T-cell (primary cell): Measurements from ENCODE around the gene FNDC10. TPM values are rescaled to one million over a fixed set of nuclear protein-coding genes. Genes with fewer than 3 reads are reported as not detected.
A peak's percentile ranks its signal among the peaks of the same experiment; 100 is the strongest.

Experiments
- ATAC-seq, 4 experiments: fragments of 200-7000 bp in 3 of 4; fragments of 150-1000 bp in 1 of 4; cut with Tn5 transposase; replicated peaks in 1 of 4; 1 replicate in 3 of 4; 2 replicates in 1 of 4; pipeline ENCODE4 v1.10.0; 2021; ENCODE audit warnings: moderate library complexity in 3 of 4, mild to moderate bottlenecking in 2 of 4, moderate number of reproducible peaks in 1 of 4
- CTCF ChIA-PET, 2 donors: fragments of 300-600 bp; sonication (Branson Sonifier 250); formaldehyde crosslinking; loops; one replicate each; lab custom pipeline; 2022; ENCODE audit warnings: antibody characterized with exemption in 2 of 2; lab: Charles Lee
- POLR2A ChIA-PET, 2 donors: fragments of 300-600 bp; sonication (Branson Sonifier 250); formaldehyde crosslinking; loops; one replicate each; lab custom pipeline; 2022; ENCODE audit warnings: antibody characterized with exemption in 2 of 2; lab: Charles Lee
- DNase-seq, 35 experiments: peaks; one replicate each; pipeline versions ENCODE4 v3.0.0 to v3.0.0-alpha.2; 2013 to 2023
- H3K27ac ChIP-seq: one replicate; pipeline ENCODE4 v1.5.1; 2013; ENCODE audit warnings: low read length
- H3K27me3 ChIP-seq, 2 experiments: replicated peaks in 1 of 2; 1 replicate in 1 of 2; 2 replicates in 1 of 2; pipeline versions ENCODE4 v1.6.1 to v1.7.0; 2013; ENCODE audit warnings: low read length in 1 of 2, mixed read lengths in 1 of 2; ENCODE audit not compliant: control insufficient read depth in 2 of 2, insufficient read depth in 2 of 2; ENCODE audit errors: extremely low read depth in 1 of 2
- H3K36me3 ChIP-seq, 2 donors: 1 replicate in 1 of 2; 2 replicates in 1 of 2; pipeline versions ENCODE4 v1.6.1 to v1.7.0; 2013; ENCODE audit warnings: low read length in 1 of 2; ENCODE audit not compliant: control insufficient read depth in 2 of 2, insufficient read depth in 1 of 2; ENCODE audit errors: extremely low read depth in 1 of 2
- H3K4me1 ChIP-seq, 2 experiments: 1 replicate in 1 of 2; 2 replicates in 1 of 2; pipeline versions ENCODE4 v1.6.1 to v1.7.0; 2013; ENCODE audit warnings: low read length in 2 of 2, mixed read lengths in 1 of 2; ENCODE audit not compliant: insufficient read depth in 2 of 2, control insufficient read depth in 1 of 2; ENCODE audit errors: extremely low read depth in 1 of 2
- H3K4me3 ChIP-seq, 2 donors: 1 replicate in 1 of 2; 2 replicates in 1 of 2; pipeline versions ENCODE4 v1.5.1 to v1.7.0; 2013; ENCODE audit warnings: mild to moderate bottlenecking in 2 of 2, low read length in 1 of 2, moderate library complexity in 1 of 2; ENCODE audit not compliant: control insufficient read depth in 1 of 2; ENCODE audit errors: extremely low read depth in 1 of 2
- H3K9me3 ChIP-seq: 2 replicates; pipeline ENCODE4 v1.7.0; 2013
- H3K27ac Mint-ChIP-seq, 2 donors: one replicate each; pipeline ENCODE4 v1.8.0; 2020 to 2021; ENCODE audit warnings: mild to moderate bottlenecking in 2 of 2, mixed read lengths in 2 of 2
- H3K27me3 Mint-ChIP-seq, 2 donors: one replicate each; pipeline ENCODE4 v1.8.0; 2021 to 2022; ENCODE audit warnings: mixed read lengths in 2 of 2
- H3K36me3 Mint-ChIP-seq: one replicate; pipeline ENCODE4 v1.8.0; 2021; ENCODE audit warnings: mixed read lengths
- H3K4me1 Mint-ChIP-seq, 3 donors: one replicate each; pipeline ENCODE4 v1.8.0; 2020 to 2022; ENCODE audit warnings: mixed read lengths in 3 of 3, mild to moderate bottlenecking in 1 of 3
- H3K4me3 Mint-ChIP-seq, 3 donors: one replicate each; pipeline ENCODE4 v1.8.0; 2020 to 2022; ENCODE audit warnings: mild to moderate bottlenecking in 3 of 3, mixed read lengths in 3 of 3, moderate library complexity in 3 of 3
- H3K9me3 Mint-ChIP-seq, 3 donors: one replicate each; pipeline ENCODE4 v1.8.0; 2020 to 2022; ENCODE audit warnings: mixed read lengths in 3 of 3
- WGBS: methylation state at CpG from one replicate; pipeline ENCODE4 v1.1.5; 2013; ENCODE audit warnings: missing lambda C conversion rate; ENCODE audit not compliant: insufficient coverage; 5-methylcytosine and 5-hydroxymethylcytosine counted together
- total RNA-seq, 35 experiments: library from RNA in 6 of 35; stranded (reverse) in 6 of 35; fragments of 120-200 nt in 1 of 35; gene quantifications; one replicate each; pipeline versions ENCODE4 v1.2.1 to v1.2.4 and lab custom pipeline; 2013 to 2026

The FNDC10 gene
- total RNA-seq, 5 donors from 2014 or later (not counting 1 experiment from before 2014, with no cell fraction given): 2.1 to 6.3 (median 5.9) TPM

- Mint-ChIP-seq H3K36me3 (no peaks in the 10 kb centered on the region), H3K27ac (peak overlapping the region in 1 of 2 donors; percentile 58), H3K4me1 (peaks cover 16 to 22% (median 21%) of the 10 kb centered on the region in 3 donors), H3K9me3 (no peaks in the 10 kb centered on the region), H3K4me3 (no peak overlapping the region), H3K27me3 (peaks cover 0 to 6% of the 10 kb centered on the region in 2 donors)
- ChIA-PET CTCF (no interaction called here), POLR2A (no interaction called here)
- 82% methylated on average over 13 of the region's 18 CpGs for WGBS
- no peaks in the 10 kb centered on the region for H3K36me3 ChIP-seq
- H3K9me3 ChIP-seq: no peaks in the 10 kb centered on the region
- DNase-seq (no peak), ATAC-seq (no peak)
- no peak overlapping the region for H3K4me3 ChIP-seq
- H3K27me3 ChIP-seq: peaks cover 0 to 30% of the 10 kb centered on the region in 2 experiments
- no peak overlapping the region for H3K27ac ChIP-seq
- peaks cover 12 to 31% of the 10 kb centered on the region in 2 experiments for H3K4me1 ChIP-seq
Measured at GRCh38 chr1:1602304-1602967, 2.5 kb upstream of the FNDC10 start.

DNA sequence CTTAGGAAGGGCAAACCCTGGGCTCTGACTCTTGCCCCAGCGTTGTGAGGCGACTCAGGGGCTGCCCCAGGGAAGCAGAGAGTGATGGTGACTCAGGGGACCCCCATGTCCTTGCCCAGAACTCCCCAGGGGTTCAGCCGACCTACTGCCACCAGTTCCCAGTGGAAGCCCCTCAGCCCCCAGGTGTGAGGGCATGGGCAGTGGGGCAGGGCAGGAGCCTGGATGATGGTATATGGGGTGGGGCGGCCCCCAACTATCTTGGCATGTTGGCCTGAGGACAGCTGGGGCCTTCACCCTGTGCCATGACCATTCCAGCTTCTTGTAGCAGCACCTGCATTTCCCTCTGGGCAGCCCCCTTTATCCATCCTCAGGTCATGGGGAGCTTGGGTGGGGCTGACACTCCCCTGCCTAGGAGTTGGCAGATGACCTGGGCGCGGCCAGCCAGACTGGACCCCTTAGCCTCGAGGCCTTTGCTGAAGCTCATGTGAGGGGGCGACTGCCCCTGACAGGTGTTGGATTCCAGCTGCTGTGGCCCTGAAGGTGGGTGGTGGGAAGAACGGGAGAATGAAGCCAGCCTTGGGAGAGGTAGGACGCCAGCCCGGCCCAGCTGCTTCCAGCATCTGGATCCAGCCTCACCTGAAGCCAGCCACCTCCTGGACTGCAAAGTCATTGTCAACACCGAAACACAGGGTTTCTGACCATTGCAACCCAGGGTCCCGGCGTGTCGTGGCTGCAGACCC is 1.8 kb upstream of the FNDC10 start:
- H3K9me3 Mint-ChIP-seq: no peaks in the 10 kb centered on the region
- H3K4me3 Mint-ChIP-seq: peak overlapping the region in 1 of 3 donors; percentile 70
- Histone ChIP-seq H3K27me3 (peaks cover 0 to 31% of the 10 kb centered on the region in 2 experiments), H3K4me3 (no peak overlapping the region), H3K4me1 (peaks cover 8 to 25% of the 10 kb centered on the region in 2 experiments), H3K36me3 (no peaks in the 10 kb centered on the region), H3K27ac (no peak overlapping the region), H3K9me3 (no peaks in the 10 kb centered on the region)
- peaks cover 9 to 15% (median 14%) of the 10 kb centered on the region in 3 donors for H3K4me1 Mint-ChIP-seq
- H3K27ac Mint-ChIP-seq: no peak overlapping the region
- H3K27me3 Mint-ChIP-seq: peaks cover 0 to 6% of the 10 kb centered on the region in 2 donors
- ChIA-PET POLR2A (no interaction called here), CTCF (no interaction called here)
- no peak for DNase-seq
- no peak for ATAC-seq
- 93% methylated on average over 12 of the region's 15 CpGs for WGBS
- H3K36me3 Mint-ChIP-seq: no peaks in the 10 kb centered on the region

- ATAC-seq (no peak), DNase-seq (no peak)
- H3K9me3 Mint-ChIP-seq: no peaks in the 10 kb centered on the region
Measured at GRCh38 chr1:1600861-1601563, 1.1 kb upstream of the FNDC10 start.

GRCh38 chr1:1599030-1599934 is 653 bp downstream of the FNDC10 start:
- no peak overlapping the region for H3K27ac ChIP-seq
- Mint-ChIP-seq H3K4me1 (peaks cover 7 to 12% (median 11%) of the 10 kb centered on the region in 3 donors), H3K27ac (peak overlapping the region; percentile 61 to 73), H3K4me3 (peak overlapping the region; percentile 72 to 83 (median 80)), H3K9me3 (no peaks in the 10 kb centered on the region), H3K36me3 (no peaks in the 10 kb centered on the region), H3K27me3 (peaks cover 0 to 6% of the 10 kb centered on the region in 2 donors)
- WGBS: 19% methylated on average over 109 of the region's 111 CpGs
- H3K27me3 ChIP-seq: peaks cover 0 to 31% of the 10 kb centered on the region in 2 experiments
- H3K4me1 ChIP-seq: peaks cover 6 to 22% of the 10 kb centered on the region in 2 experiments
- H3K4me3 ChIP-seq: peak overlapping the region in 1 of 2 donors; percentile 15
- H3K36me3 ChIP-seq: no peaks in the 10 kb centered on the region
- ChIA-PET POLR2A (no interaction called here), CTCF (no interaction called here)
- DNase-seq (peak in 25 of 35 experiments; percentile 11 to 68 (median 30)), ATAC-seq (peak; percentile 62 to 76 (median 74))
- H3K9me3 ChIP-seq: no peaks in the 10 kb centered on the region

More at GRCh38 chr1:1600861-1601563, 1.1 kb upstream of the FNDC10 start:
- POLR2A ChIA-PET: no interaction called here
- Histone ChIP-seq H3K36me3 (no peaks in the 10 kb centered on the region), H3K9me3 (no peaks in the 10 kb centered on the region), H3K4me3 (no peak overlapping the region), H3K4me1 (peaks cover 6 to 22% of the 10 kb centered on the region in 2 experiments), H3K27ac (no peak overlapping the region), H3K27me3 (peaks cover 0 to 31% of the 10 kb centered on the region in 2 experiments)
- WGBS: 90% methylated on average over 15 of the region's 22 CpGs
- Mint-ChIP-seq H3K4me1 (peaks cover 7 to 13% (median 12%) of the 10 kb centered on the region in 3 donors), H3K4me3 (peak overlapping the region; percentile 60 to 70 (median 69)), H3K27ac (no peak overlapping the region), H3K27me3 (peaks cover 0 to 6% of the 10 kb centered on the region in 2 donors), H3K36me3 (no peaks in the 10 kb centered on the region)
- CTCF ChIA-PET: no interaction called here

- Mint-ChIP-seq H3K4me1 (peaks cover 7 to 12% (median 11%) of the 10 kb centered on the region in 3 donors), H3K36me3 (no peaks in the 10 kb centered on the region), H3K9me3 (no peaks in the 10 kb centered on the region), H3K27ac (peak overlapping the region in 1 of 2 donors; percentile 61), H3K27me3 (peaks cover 0 to 6% of the 10 kb centered on the region in 2 donors), H3K4me3 (peak overlapping the region; percentile 72 to 83 (median 80))
- 94% methylated on average over 10 of the region's 13 CpGs for WGBS
- POLR2A ChIA-PET: no interaction called here
- no peak overlapping the region for H3K27ac ChIP-seq
- DNase-seq (no peak), ATAC-seq (no peak)
- peaks cover 0 to 31% of the 10 kb centered on the region in 2 experiments for H3K27me3 ChIP-seq
- H3K9me3 ChIP-seq: no peaks in the 10 kb centered on the region
- no peaks in the 10 kb centered on the region for H3K36me3 ChIP-seq
- CTCF ChIA-PET: no interaction called here
- H3K4me3 ChIP-seq: no peak overlapping the region
- H3K4me1 ChIP-seq: peaks cover 6 to 22% of the 10 kb centered on the region in 2 experiments
Measured at GRCh38 chr1:1598720-1599029, 1.3 kb downstream of the FNDC10 start.
